Measurements from ENCODE around the gene IL1B. TPM values are rescaled to one million over a fixed set of nuclear protein-coding genes. Genes with fewer than 3 reads are reported as not detected.

Gene IL1B
- not detected for polyA plus RNA-seq (2013, experiment 1 of 2)
- polyA plus RNA-seq (2013, experiment 2 of 2), result not detected

GRCh38 chr2:112836695-112837117 lies at the start of gene IL1B:
TSS of gene IL1B (minus strand) at chr2:112836779. CDS start at chr2:112836229, 550 bp downstream.
- no peaks in the 10 kb centered on the region for H3K27me3 ChIP-seq (ENCODE audit: insufficient read depth, low read length)
- H3K9me3 ChIP-seq (ENCODE audit: insufficient read depth, low read depth, low read length), result no peaks in the 10 kb centered on the region
- no peak within 1 kb of the TSS for H3K4me3 ChIP-seq (ENCODE audit: low read length)
- no peaks in the 10 kb centered on the region for H3K4me1 ChIP-seq (ENCODE audit: insufficient read depth, low read length)
- WGBS, result 78% methylated on average over 3 of the region's 4 CpGs
- no peak within 1 kb of the TSS for H3K9ac ChIP-seq (ENCODE audit: low read depth, low read length)
- no peaks in the 10 kb centered on the region for H3K36me3 ChIP-seq (ENCODE audit: insufficient read depth, low read length)
- H3K27ac ChIP-seq (ENCODE audit: low read depth, low read length), result no peak within 1 kb of the TSS

GRCh38 chr2:112886291-112886690 lies 49.7 kb upstream of the IL1B start:
- no peak overlapping the region for H3K9ac ChIP-seq (ENCODE audit: low read depth, low read length)
- no peaks in the 10 kb centered on the region for H3K27me3 ChIP-seq (ENCODE audit: insufficient read depth, low read length)
- no peaks in the 10 kb centered on the region for H3K36me3 ChIP-seq (ENCODE audit: insufficient read depth, low read length)
- H3K27ac ChIP-seq (ENCODE audit: low read depth, low read length), result no peak overlapping the region
- H3K4me1 ChIP-seq (ENCODE audit: insufficient read depth, low read length), result no peaks in the 10 kb centered on the region; the same call in 1 of the 2 replicates
- no peaks in the 10 kb centered on the region for H3K9me3 ChIP-seq (ENCODE audit: insufficient read depth, low read depth, low read length)
- 91% methylated on average over 2 of the region's 2 CpGs for WGBS
- H3K4me3 ChIP-seq (ENCODE audit: low read length), result no peak overlapping the region

GRCh38 chr2:112885506-112885902 lies 48.9 kb upstream of the IL1B start:
- H3K4me1 ChIP-seq (ENCODE audit: insufficient read depth, low read length), result no peaks in the 10 kb centered on the region; the same call in none of the 2 replicates
- H3K4me3 ChIP-seq (ENCODE audit: low read length), result no peak overlapping the region
- H3K27ac ChIP-seq (ENCODE audit: low read depth, low read length), result no peak overlapping the region
- no peaks in the 10 kb centered on the region for H3K27me3 ChIP-seq (ENCODE audit: insufficient read depth, low read length)
- H3K9ac ChIP-seq (ENCODE audit: low read depth, low read length), result no peak overlapping the region
- WGBS, result 91% methylated on average over 4 of the region's 4 CpGs
- H3K36me3 ChIP-seq (ENCODE audit: insufficient read depth, low read length), result no peaks in the 10 kb centered on the region
- H3K9me3 ChIP-seq (ENCODE audit: insufficient read depth, low read depth, low read length), result no peaks in the 10 kb centered on the region

- Histone ChIP-seq H3K9me3 (ENCODE audit: insufficient read depth, low read depth, low read length) (no peaks in the 10 kb centered on the region), H3K27ac (ENCODE audit: low read depth, low read length) (no peak overlapping the region), H3K27me3 (ENCODE audit: insufficient read depth, low read length) (no peaks in the 10 kb centered on the region), H3K9ac (ENCODE audit: low read depth, low read length) (no peak overlapping the region), H3K36me3 (ENCODE audit: insufficient read depth, low read length) (no peaks in the 10 kb centered on the region), H3K4me3 (ENCODE audit: low read length) (no peak overlapping the region), H3K4me1 (ENCODE audit: insufficient read depth, low read length) (no peaks in the 10 kb centered on the region; the same call in none of the 2 replicates)
- WGBS, result 44% methylated on average over 6 of the region's 6 CpGs
Observed at GRCh38 chr2:112884869-112885505, 48.4 kb upstream of the IL1B start.

- Histone ChIP-seq H3K9me3 (ENCODE audit: insufficient read depth, low read depth, low read length) (no peaks in the 10 kb centered on the region), H3K27me3 (ENCODE audit: insufficient read depth, low read length) (no peaks in the 10 kb centered on the region), H3K4me1 (ENCODE audit: insufficient read depth, low read length) (no peaks in the 10 kb centered on the region; the same call in none of the 2 replicates), H3K9ac (ENCODE audit: low read depth, low read length) (no peak overlapping the region), H3K36me3 (ENCODE audit: insufficient read depth, low read length) (no peaks in the 10 kb centered on the region), H3K27ac (ENCODE audit: low read depth, low read length) (no peak overlapping the region), H3K4me3 (ENCODE audit: low read length) (no peak overlapping the region)
- WGBS, result 93% methylated on average over 2 of the region's 2 CpGs
Observed at GRCh38 chr2:112883669-112884068, 47.1 kb upstream of the IL1B start.

GRCh38 chr2:112881217-112881985 lies 44.8 kb upstream of the IL1B start:
- H3K4me3 ChIP-seq (ENCODE audit: low read length), result no peak overlapping the region
- no peaks in the 10 kb centered on the region for H3K36me3 ChIP-seq (ENCODE audit: insufficient read depth, low read length)
- H3K27ac ChIP-seq (ENCODE audit: low read depth, low read length), result no peak overlapping the region
- no peaks in the 10 kb centered on the region for H3K27me3 ChIP-seq (ENCODE audit: insufficient read depth, low read length)
- no peaks in the 10 kb centered on the region; the same call in none of the 2 replicates for H3K4me1 ChIP-seq (ENCODE audit: insufficient read depth, low read length)
- no peak overlapping the region for H3K9ac ChIP-seq (ENCODE audit: low read depth, low read length)
- WGBS, result 94% methylated on average over 5 of the region's 5 CpGs
- H3K9me3 ChIP-seq (ENCODE audit: insufficient read depth, low read depth, low read length), result no peaks in the 10 kb centered on the region

- no peak overlapping the region for H3K9ac ChIP-seq (ENCODE audit: low read depth, low read length)
- no peaks in the 10 kb centered on the region; the same call in none of the 2 replicates for H3K4me1 ChIP-seq (ENCODE audit: insufficient read depth, low read length)
- no peaks in the 10 kb centered on the region for H3K9me3 ChIP-seq (ENCODE audit: insufficient read depth, low read depth, low read length)
- no peaks in the 10 kb centered on the region for H3K36me3 ChIP-seq (ENCODE audit: insufficient read depth, low read length)
- 86% methylated on average over 7 of the region's 7 CpGs for WGBS
- H3K27ac ChIP-seq (ENCODE audit: low read depth, low read length), result no peak overlapping the region
- no peak overlapping the region for H3K4me3 ChIP-seq (ENCODE audit: low read length)
- H3K27me3 ChIP-seq (ENCODE audit: insufficient read depth, low read length), result no peaks in the 10 kb centered on the region
Observed at GRCh38 chr2:112880696-112881095, 44.1 kb upstream of the IL1B start.

- Histone ChIP-seq H3K9me3 (ENCODE audit: insufficient read depth, low read depth, low read length) (no peaks in the 10 kb centered on the region), H3K9ac (ENCODE audit: low read depth, low read length) (no peak overlapping the region), H3K27ac (ENCODE audit: low read depth, low read length) (no peak overlapping the region), H3K4me1 (ENCODE audit: insufficient read depth, low read length) (no peaks in the 10 kb centered on the region; the same call in none of the 2 replicates), H3K4me3 (ENCODE audit: low read length) (no peak overlapping the region), H3K36me3 (ENCODE audit: insufficient read depth, low read length) (no peaks in the 10 kb centered on the region), H3K27me3 (ENCODE audit: insufficient read depth, low read length) (no peaks in the 10 kb centered on the region)
- WGBS, result 91% methylated on average over 5 of the region's 5 CpGs
Observed at GRCh38 chr2:112880091-112880531, 43.5 kb upstream of the IL1B start.

GRCh38 chr2:112879491-112880041 lies 43.0 kb upstream of the IL1B start:
- no peaks in the 10 kb centered on the region for H3K36me3 ChIP-seq (ENCODE audit: insufficient read depth, low read length)
- H3K4me3 ChIP-seq (ENCODE audit: low read length), result no peak overlapping the region
- no peak overlapping the region for H3K27ac ChIP-seq (ENCODE audit: low read depth, low read length)
- H3K4me1 ChIP-seq (ENCODE audit: insufficient read depth, low read length), result no peaks in the 10 kb centered on the region; the same call in none of the 2 replicates
- H3K9me3 ChIP-seq (ENCODE audit: insufficient read depth, low read depth, low read length), result no peaks in the 10 kb centered on the region
- WGBS, result 97% methylated on average over 6 of the region's 6 CpGs
- no peaks in the 10 kb centered on the region for H3K27me3 ChIP-seq (ENCODE audit: insufficient read depth, low read length)
- H3K9ac ChIP-seq (ENCODE audit: low read depth, low read length), result no peak overlapping the region

GRCh38 chr2:112877423-112877822 lies 40.8 kb upstream of the IL1B start:
- Histone ChIP-seq H3K27me3 (ENCODE audit: insufficient read depth, low read length) (no peaks in the 10 kb centered on the region), H3K36me3 (ENCODE audit: insufficient read depth, low read length) (no peaks in the 10 kb centered on the region), H3K4me3 (ENCODE audit: low read length) (no peak overlapping the region), H3K4me1 (ENCODE audit: insufficient read depth, low read length) (no peaks in the 10 kb centered on the region; the same call in 1 of the 2 replicates), H3K27ac (ENCODE audit: low read depth, low read length) (no peak overlapping the region), H3K9ac (ENCODE audit: low read depth, low read length) (no peak overlapping the region), H3K9me3 (ENCODE audit: insufficient read depth, low read depth, low read length) (no peaks in the 10 kb centered on the region)
- WGBS, result 94% methylated on average over 5 of the region's 6 CpGs

- no peaks in the 10 kb centered on the region; the same call in 1 of the 2 replicates for H3K4me1 ChIP-seq (ENCODE audit: insufficient read depth, low read length)
- no peak overlapping the region for H3K9ac ChIP-seq (ENCODE audit: low read depth, low read length)
- no peaks in the 10 kb centered on the region for H3K27me3 ChIP-seq (ENCODE audit: insufficient read depth, low read length)
- no peaks in the 10 kb centered on the region for H3K9me3 ChIP-seq (ENCODE audit: insufficient read depth, low read depth, low read length)
- no peak overlapping the region for H3K4me3 ChIP-seq (ENCODE audit: low read length)
- 91% methylated on average over 4 of the region's 4 CpGs for WGBS
- no peaks in the 10 kb centered on the region for H3K36me3 ChIP-seq (ENCODE audit: insufficient read depth, low read length)
- H3K27ac ChIP-seq (ENCODE audit: low read depth, low read length), result no peak overlapping the region
Observed at GRCh38 chr2:112876971-112877361, 40.4 kb upstream of the IL1B start.

All from HUES64 (cell line).